ENCODE data around the gene TEAD1.

- TF ChIP-seq POLR2A (IDR thresholded peaks at IDR 0.05), result no peak
- no peak for TF ChIP-seq CTCF (IDR thresholded peaks at IDR 0.05)
These were observed 10.1 kb downstream of the TEAD1 start for GRCh38 chr11:12684315-12684714.
